Activated T-cell treated with anti-CD3 and anti-CD28 coated beads, Interleukin-2, amount 50 U/mL, for 72 hours (primary cell): ENCODE measurements around the gene MFAP3. TPM values are rescaled to one million over a fixed set of nuclear protein-coding genes. Genes with fewer than 3 reads are reported as not detected.

Source experiments
- ATAC-seq, 2 donors: fragments of 150-1000 bp; cut with Tn5 transposase; replicated peaks in 1 of 2; 2 replicates each; pipeline ENCODE4 v1.10.0; 2021; ENCODE audit warnings: moderate library complexity in 2 of 2, mild to moderate bottlenecking in 1 of 2
- DNase-seq, 2 donors: peaks; one replicate each; pipeline ENCODE4 v3.0.0; 2021 to 2022; ENCODE audit warnings: mixed read lengths in 1 of 2
- H3K27ac Mint-ChIP-seq: one replicate; pipeline ENCODE4 v1.8.0; 2022; ENCODE audit warnings: mild to moderate bottlenecking, moderate library complexity, mixed read lengths
- H3K27me3 Mint-ChIP-seq: one replicate; pipeline ENCODE4 v1.8.0; 2022; ENCODE audit warnings: low read depth, mixed read lengths
- H3K36me3 Mint-ChIP-seq, 2 donors: one replicate each; pipeline ENCODE4 v1.8.0; 2022; ENCODE audit warnings: mixed read lengths in 2 of 2, mild to moderate bottlenecking in 1 of 2; ENCODE audit not compliant: insufficient read depth in 2 of 2
- H3K4me1 Mint-ChIP-seq: one replicate; pipeline ENCODE4 v1.8.0; 2022; ENCODE audit warnings: low read depth, mixed read lengths
- H3K4me3 Mint-ChIP-seq, 2 donors: one replicate each; pipeline ENCODE4 v1.8.0; 2022; ENCODE audit warnings: mild to moderate bottlenecking in 2 of 2, mixed read lengths in 2 of 2, moderate library complexity in 2 of 2
- H3K9me3 Mint-ChIP-seq, 2 donors: one replicate each; pipeline ENCODE4 v1.8.0; 2022; ENCODE audit warnings: mixed read lengths in 2 of 2
- total RNA-seq, 2 donors: library from RNA; stranded (reverse); gene quantifications; one replicate each; pipeline ENCODE4 v1.2.3, GENCODE V29; 2022

Gene MFAP3
- total RNA-seq, 2 donors from 2014 or later = 20.9 to 21.8 TPM

- H3K4me1 Mint-ChIP-seq = no peaks in the 10 kb centered on the region
- no peaks in the 10 kb centered on the region for H3K36me3 Mint-ChIP-seq
- DNase-seq (no peak), ATAC-seq (no peak)
- no peak overlapping the region for H3K27ac Mint-ChIP-seq
- no peaks in the 10 kb centered on the region for H3K9me3 Mint-ChIP-seq
- no peak overlapping the region for H3K4me3 Mint-ChIP-seq
- no peaks in the 10 kb centered on the region for H3K27me3 Mint-ChIP-seq
These were observed 47.4 kb downstream of the MFAP3 start for GRCh38 chr5:154086146-154086545.

DNA sequence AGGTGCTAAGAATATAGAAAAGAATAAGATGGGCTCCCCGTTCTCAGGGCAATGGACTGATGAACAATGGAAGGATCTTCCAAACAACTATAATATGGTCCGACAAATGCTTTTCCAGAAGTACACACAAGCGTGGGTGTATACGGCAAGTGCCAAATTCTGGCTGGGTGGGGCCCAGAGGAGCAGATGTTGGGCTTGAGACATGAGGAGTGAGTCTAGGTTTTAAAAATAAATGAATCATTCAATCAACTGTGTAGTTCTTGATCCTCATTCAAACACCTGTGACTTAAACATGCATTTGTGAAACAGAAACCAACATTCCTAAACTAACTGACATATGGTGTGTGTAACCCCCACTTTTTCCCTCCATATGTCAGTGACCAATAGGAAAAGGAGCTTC, 47.9 kb downstream of the MFAP3 start:
- H3K27me3 Mint-ChIP-seq = peaks cover 4% of the 10 kb centered on the region
- ATAC-seq (no peak), DNase-seq (no peak)
- H3K27ac Mint-ChIP-seq = no peak overlapping the region
- no peak overlapping the region for H3K4me3 Mint-ChIP-seq
- no peaks in the 10 kb centered on the region for H3K36me3 Mint-ChIP-seq
- no peaks in the 10 kb centered on the region for H3K9me3 Mint-ChIP-seq
- no peaks in the 10 kb centered on the region for H3K4me1 Mint-ChIP-seq

DNA sequence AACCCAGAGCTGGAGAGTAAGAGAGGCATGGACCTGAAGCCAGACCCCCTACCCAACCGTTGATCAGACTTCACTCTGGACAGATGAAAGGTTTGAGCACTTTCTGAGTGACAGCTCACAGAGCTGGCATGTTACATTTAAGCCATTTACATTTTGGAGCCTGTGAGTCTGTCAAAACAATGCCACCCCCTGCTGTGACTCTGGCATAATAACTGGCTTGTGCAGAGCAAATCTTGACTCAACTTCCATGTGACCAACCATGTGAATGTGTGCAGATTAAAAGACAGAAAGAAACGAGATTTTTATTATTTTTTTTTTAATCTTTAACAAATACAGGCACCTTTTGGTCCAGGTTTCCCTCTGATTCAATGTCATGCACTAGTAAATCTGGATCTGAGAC, 48.5 kb downstream of the MFAP3 start:
- H3K4me3 Mint-ChIP-seq = no peak overlapping the region
- no peaks in the 10 kb centered on the region for H3K9me3 Mint-ChIP-seq
- H3K27me3 Mint-ChIP-seq = peaks cover 8% of the 10 kb centered on the region
- H3K36me3 Mint-ChIP-seq = no peaks in the 10 kb centered on the region
- H3K4me1 Mint-ChIP-seq = no peaks in the 10 kb centered on the region
- DNase-seq (no peak), ATAC-seq (no peak)
- H3K27ac Mint-ChIP-seq = no peak overlapping the region

- Mint-ChIP-seq H3K4me3 (no peak overlapping the region), H3K9me3 (no peaks in the 10 kb centered on the region), H3K27me3 (peaks cover 16% of the 10 kb centered on the region), H3K4me1 (no peaks in the 10 kb centered on the region), H3K36me3 (no peaks in the 10 kb centered on the region), H3K27ac (no peak overlapping the region)
- ATAC-seq = no peak
- DNase-seq = no peak
These were observed 50.0 kb downstream of the MFAP3 start for GRCh38 chr5:154088801-154089200.

- no peak for DNase-seq
- Mint-ChIP-seq H3K9me3 (no peaks in the 10 kb centered on the region), H3K27ac (no peak overlapping the region), H3K36me3 (no peaks in the 10 kb centered on the region), H3K27me3 (peaks cover 25% of the 10 kb centered on the region), H3K4me1 (no peaks in the 10 kb centered on the region), H3K4me3 (no peak overlapping the region)
- ATAC-seq = no peak
These were observed 51.9 kb downstream of the MFAP3 start for GRCh38 chr5:154090656-154091055.

DNA sequence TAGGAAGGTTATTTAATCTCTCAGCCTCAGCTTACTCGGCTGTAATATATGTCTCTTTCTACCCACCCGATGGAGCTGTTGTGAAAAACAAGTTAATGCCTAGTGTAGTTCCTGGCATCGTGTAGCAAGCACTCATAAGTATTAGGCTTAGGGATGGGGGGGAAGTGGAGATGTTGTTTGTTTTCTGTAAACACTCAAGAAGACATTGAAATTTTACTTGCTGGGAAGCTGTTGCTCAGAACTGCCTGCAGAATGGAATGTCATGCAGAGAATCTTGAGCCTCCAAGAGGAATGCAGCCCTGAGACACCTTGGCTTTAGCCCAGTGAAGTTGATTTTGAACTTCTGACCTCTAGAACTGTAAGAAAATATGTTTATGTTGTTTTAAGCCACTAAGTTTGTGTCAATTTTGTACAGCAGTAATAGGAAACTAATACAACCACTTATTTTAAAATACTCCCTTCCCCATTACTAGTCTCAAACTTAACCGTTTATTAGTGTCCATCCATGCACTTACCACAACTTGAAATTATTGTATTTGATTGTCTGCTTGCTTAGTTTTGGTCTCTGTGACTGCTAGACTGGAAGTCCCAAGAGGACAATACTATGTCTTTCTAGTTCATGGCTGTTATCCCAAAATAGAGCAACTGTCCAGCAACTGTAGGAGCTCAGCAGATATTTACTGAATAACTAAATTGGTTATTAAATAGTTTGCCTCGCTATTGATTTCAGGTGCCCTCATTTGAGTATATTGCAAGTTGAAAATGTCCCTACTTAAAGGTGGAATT, 53.8 kb downstream of the MFAP3 start:
- H3K27ac Mint-ChIP-seq = no peak overlapping the region
- no peaks in the 10 kb centered on the region for H3K9me3 Mint-ChIP-seq
- H3K27me3 Mint-ChIP-seq = peaks cover 25% of the 10 kb centered on the region
- no peaks in the 10 kb centered on the region for H3K36me3 Mint-ChIP-seq
- DNase-seq (no peak), ATAC-seq (no peak)
- H3K4me3 Mint-ChIP-seq = no peak overlapping the region
- no peaks in the 10 kb centered on the region for H3K4me1 Mint-ChIP-seq

DNA sequence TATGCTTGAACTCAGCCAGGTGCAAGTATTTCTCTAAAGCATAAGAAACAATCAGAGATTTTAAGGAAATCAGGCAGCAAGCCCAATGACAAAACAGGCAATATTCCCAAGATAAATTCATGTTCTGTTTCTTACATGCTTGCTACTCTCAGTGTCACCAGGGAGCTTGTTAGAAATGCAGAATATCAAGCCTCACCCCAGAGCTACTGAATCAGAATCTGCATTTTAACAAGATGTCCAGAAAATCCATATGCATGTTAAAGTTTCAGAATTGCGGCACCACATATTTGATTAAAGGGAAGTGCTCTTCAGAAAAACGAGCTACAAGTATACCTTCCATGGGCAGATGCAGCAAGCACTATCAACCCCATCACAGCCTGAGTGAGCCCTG, 54.4 kb downstream of the MFAP3 start:
- Mint-ChIP-seq H3K27me3 (peaks cover 25% of the 10 kb centered on the region), H3K9me3 (no peaks in the 10 kb centered on the region), H3K27ac (no peak overlapping the region), H3K36me3 (no peaks in the 10 kb centered on the region), H3K4me3 (no peak overlapping the region), H3K4me1 (no peaks in the 10 kb centered on the region)
- ATAC-seq = no peak
- DNase-seq = no peak

GRCh38 chr5:154095904-154096303, 57.1 kb downstream of the MFAP3 start:
- H3K4me1 Mint-ChIP-seq = no peaks in the 10 kb centered on the region
- DNase-seq (no peak), ATAC-seq (no peak)
- H3K4me3 Mint-ChIP-seq = no peak overlapping the region
- H3K9me3 Mint-ChIP-seq = no peaks in the 10 kb centered on the region
- peaks cover 25% of the 10 kb centered on the region for H3K27me3 Mint-ChIP-seq
- H3K27ac Mint-ChIP-seq = no peak overlapping the region
- no peaks in the 10 kb centered on the region for H3K36me3 Mint-ChIP-seq

- peaks cover 18% of the 10 kb centered on the region for H3K27me3 Mint-ChIP-seq
- ATAC-seq = no peak
- no peaks in the 10 kb centered on the region for H3K4me1 Mint-ChIP-seq
- no peak for DNase-seq
- no peak overlapping the region for H3K27ac Mint-ChIP-seq
- H3K36me3 Mint-ChIP-seq = no peaks in the 10 kb centered on the region
- no peak overlapping the region for H3K4me3 Mint-ChIP-seq
- no peaks in the 10 kb centered on the region for H3K9me3 Mint-ChIP-seq
These were observed 58.3 kb downstream of the MFAP3 start for GRCh38 chr5:154097031-154097430.

DNA sequence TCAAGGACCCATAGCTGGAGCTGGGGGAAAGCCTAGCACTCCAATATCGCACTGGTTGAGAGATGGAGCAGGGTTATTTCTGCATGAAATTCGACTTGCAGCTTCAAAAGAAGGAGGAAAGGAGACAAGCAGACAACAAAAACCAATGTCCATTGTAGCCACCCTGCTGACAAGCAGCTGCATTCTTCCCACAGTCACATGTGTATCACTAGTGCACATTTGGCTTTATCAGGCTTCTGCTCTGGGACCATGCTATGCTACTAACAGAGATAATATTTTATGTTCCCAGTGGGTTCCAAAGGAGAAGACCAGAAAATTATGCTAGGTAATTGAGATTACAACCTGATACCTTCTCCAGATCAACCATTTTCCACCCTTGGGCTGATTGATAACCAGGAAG, 59.7 kb downstream of the MFAP3 start:
- Mint-ChIP-seq H3K4me1 (no peaks in the 10 kb centered on the region), H3K27me3 (peaks cover 10% of the 10 kb centered on the region), H3K27ac (no peak overlapping the region), H3K9me3 (no peaks in the 10 kb centered on the region), H3K36me3 (no peaks in the 10 kb centered on the region), H3K4me3 (no peak overlapping the region)
- no peak for ATAC-seq
- no peak for DNase-seq

GRCh38 chr5:154101184-154101583, 62.4 kb downstream of the MFAP3 start:
- Mint-ChIP-seq H3K36me3 (no peaks in the 10 kb centered on the region), H3K27ac (no peak overlapping the region), H3K4me1 (no peaks in the 10 kb centered on the region), H3K4me3 (no peak overlapping the region), H3K9me3 (no peaks in the 10 kb centered on the region), H3K27me3 (no peaks in the 10 kb centered on the region)
- DNase-seq (no peak), ATAC-seq (no peak)

DNA sequence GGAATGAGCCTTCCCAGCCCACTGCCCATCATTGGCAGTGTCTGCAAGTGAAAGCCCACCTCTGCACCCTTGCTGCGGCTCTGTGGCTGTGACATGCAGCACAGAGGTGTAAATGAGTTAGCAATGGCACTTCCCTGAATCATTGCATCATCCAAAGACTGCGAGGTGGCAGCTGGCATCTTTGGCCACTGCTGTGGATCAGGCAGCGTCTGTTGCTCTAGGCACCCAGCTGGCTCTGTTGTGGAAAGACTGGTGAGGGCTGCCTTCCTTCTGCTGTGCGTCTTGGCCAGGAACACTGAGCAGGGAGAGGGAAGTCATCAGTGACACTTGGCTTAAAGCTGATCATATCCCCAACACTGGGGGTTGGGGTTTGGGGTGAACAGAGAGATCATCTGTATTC, 64.5 kb downstream of the MFAP3 start:
- Mint-ChIP-seq H3K9me3 (no peaks in the 10 kb centered on the region), H3K4me1 (no peaks in the 10 kb centered on the region), H3K27ac (no peak overlapping the region), H3K27me3 (no peaks in the 10 kb centered on the region), H3K4me3 (no peak overlapping the region), H3K36me3 (no peaks in the 10 kb centered on the region)
- no peak for ATAC-seq
- DNase-seq = no peak
